Embryonic facial prominence (tissue), 1 donor: Measurements from ENCODE around the gene CAMK4.

ENCODE experiments used
- DNase-seq: peaks from one replicate; pipeline ENCODE4 v3.0.0-alpha.2; 2016; ENCODE audit errors: extremely low spot score

Gene CAMK4

DNA sequence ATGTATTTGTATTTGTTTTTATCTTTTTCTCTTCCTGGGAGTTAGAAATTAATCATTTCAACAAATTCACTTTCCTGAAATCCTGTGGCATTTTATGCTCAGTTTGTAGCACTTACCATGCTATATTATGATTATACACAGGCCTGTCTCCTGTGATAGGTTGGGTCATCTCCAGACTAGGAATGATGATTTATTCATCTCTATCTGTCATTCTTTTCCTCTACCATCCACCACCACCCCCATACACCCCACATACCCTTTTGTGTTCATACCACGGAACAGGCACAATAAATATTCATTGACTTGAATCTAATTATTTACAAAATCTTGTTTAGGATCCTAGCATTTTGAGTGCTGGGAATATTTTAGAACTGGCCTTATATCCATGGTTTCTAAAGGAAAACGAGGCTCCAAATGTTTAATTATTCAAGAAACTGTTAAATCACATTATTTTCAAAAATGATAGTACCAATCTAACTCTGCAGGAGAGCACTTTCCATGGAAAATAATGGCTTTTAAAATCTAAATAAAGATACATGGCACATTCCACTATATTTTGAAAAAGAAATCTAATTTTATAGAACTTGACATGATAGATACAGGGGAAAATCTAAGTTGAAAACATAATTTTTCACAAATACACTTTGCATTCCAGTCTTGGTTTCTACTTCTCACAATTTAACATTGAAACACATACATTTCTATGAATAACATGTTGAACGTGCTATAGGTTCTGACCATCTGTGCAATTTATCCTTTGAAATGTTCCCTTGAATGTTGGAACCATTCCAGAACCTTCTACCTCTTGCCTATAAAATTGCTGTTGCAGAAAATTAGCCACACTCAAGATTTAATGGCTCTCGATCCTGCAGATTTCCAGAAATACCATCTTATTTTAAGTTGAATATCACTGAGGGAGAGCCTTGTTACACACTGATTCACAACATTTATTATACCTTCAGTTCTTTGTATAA, 198.8 kb downstream of the CAMK4 start:
- no peak for DNase-seq

DNA sequence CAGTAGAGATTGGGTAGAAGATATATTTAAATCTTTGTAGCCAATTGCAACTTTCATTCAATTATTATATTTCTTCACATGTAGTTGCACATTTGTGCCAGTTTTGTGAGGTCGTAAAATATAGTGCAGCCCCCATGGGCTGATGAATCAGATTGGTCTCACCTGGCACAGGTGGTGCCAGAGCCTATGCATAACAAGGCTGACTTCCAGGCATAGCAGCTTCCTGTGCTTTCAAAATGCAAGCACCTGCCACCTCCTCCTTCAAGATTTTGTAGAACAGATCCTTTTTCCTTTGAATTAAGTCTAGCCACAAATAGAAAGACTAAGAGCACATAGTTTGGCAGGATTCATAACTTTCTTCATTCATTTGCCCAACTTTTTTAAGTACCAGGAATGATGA, 201.0 kb downstream of the CAMK4 start:
- no peak for DNase-seq

DNA sequence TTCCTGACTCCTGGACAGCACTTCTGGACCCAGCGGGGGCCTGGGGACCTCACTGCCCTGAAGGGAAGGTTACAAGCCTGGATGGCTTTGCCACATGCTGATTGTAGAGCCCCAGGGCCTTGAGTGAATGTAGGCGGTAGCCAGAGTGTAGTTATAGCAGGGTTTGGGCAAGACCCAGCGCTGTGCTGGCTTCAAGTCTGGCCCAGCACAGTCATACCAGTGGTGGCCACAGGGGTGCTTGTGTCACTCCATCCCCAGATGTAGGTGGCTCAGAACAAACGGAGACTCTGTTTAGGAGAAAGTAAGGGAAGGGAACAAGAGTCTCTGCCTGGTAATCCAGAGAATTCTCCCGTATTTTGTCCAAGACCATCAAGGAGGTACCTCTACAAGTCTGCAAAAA, 203.6 kb downstream of the CAMK4 start:
- DNase-seq: no peak

DNA sequence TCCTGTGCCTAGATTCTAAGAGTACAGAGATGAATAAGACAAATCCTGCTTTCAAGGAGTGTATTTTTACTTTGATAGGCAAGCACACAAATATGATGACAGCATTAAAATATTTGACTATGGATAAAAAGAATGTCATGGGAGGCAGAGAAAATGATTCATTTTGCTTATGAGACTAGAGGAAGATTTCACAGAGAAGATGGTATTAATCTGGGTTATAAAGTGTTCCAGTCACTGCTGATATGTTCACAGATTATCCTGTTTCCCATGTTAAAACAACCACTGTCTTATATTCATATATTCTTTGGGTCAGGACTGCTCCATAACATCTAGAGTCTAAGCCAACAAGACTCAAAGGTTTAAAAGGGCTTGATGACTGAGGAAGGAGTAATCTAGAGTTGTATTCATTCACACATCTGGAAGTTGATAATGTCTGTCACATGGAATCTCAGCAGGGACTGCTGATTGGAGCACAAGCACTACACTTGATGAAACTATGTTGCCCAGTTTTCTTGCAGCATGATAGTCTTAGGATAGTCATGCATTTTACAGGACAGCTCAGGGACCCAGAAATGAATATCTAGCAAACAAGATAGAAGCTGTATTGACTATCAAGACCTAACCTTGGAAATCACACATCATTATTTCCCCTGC, 208.8 kb downstream of the CAMK4 start:
- DNase-seq: no peak

DNA sequence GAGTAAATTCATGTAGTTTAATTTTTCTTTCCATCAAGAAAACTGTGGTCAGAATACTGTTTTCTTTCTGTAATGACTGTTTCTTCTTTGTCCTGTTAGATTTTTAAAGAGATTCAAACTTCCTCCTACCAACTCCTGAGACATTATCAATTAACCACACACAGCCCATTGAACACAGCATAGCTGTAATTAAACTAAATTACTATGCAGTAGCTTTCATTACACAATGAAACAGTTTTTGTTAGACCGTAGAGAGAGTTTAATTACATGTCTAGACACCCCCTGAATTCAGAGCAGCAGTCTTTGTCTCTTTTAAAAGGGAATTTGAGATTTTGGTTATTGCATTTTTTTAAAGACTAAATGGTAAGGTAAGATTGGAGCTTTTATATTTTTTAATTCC, 210.6 kb downstream of the CAMK4 start:
- no peak for DNase-seq

DNA sequence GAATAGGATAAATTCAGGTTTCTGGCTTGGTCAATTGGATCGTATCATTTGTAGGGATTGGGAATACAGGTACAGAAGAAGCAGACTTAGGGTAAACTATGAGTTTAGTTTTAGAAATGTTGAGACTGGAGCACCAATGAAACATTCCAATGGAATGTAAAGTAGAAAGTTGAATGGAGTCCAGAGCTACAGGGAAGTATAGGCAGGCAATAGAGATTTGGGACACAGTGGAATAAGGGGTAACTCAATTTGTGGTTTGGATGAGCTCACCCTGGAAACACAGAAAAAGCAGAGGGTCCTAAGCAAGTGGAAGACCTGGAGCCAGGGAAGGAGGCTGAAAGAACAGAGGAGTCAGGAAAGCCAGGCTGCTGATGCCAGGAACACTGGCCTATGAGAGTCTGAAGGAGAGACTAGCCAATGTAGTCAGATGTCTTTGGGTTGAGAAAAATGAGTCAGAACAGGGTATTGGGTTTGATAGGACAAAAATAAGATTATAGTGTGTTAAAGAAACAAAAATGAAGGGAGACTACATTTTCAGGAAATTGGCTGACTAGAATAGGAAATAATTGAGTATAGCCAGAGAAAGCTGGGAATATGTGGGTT, 215.4 kb downstream of the CAMK4 start:
- DNase-seq: no peak

DNA sequence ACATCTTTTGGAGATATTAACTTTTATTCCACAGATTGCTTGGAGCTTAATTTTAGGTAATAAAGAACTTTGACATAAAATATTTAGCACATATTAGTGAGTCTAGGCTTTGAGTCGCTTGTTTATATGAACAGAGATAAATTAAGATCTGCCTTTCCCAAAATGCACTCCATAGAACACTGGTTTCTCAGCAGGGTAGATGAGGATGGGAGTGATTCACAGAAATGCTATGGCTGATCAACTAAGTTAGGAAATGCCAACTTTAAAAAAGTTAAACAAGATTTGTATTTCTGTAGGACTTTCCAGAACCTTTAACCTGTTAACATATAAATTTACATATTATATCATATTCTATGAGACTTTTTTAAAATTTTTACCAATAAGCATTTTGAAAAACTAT, 222.9 kb downstream of the CAMK4 start:
- DNase-seq: no peak

DNA sequence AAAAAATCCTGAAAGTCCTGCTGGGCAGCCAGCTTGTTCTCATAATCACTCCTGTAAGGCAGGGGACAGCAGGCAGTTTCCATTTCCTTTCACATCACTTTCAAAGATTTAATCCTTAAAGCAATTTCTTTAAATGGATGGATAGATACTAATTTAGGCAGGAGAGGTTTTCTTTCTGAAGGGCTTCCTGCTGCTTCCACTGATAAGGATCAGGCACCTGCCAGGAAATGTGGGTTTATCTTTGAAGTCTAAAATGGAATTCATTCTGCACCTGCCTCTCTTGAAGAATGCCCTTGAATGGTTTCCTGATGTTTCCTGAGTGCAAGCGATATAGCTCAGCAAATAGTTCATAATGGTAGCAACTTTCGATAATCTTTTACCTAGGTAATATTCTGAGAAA, 223.6 kb downstream of the CAMK4 start:
- no peak for DNase-seq

DNA sequence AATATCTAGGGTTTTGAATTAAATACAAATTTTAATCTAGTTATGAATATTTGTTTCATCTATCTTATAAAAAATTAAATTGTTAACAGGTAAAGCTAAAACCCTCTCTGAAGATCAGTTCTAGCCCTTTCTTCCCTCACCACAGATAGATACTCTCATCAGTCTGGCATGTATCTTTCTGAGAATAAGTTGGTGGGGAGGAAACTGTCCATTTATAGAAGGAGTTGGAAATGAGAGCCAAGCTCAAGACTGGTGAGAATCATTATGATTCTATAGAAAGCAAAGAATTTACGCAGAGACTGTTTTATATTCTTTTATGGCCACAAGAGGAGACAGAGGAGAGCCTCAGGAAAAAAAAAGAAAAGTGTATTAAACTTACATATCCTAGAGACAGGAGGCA, 229.1 kb downstream of the CAMK4 start:
- DNase-seq: no peak

DNA sequence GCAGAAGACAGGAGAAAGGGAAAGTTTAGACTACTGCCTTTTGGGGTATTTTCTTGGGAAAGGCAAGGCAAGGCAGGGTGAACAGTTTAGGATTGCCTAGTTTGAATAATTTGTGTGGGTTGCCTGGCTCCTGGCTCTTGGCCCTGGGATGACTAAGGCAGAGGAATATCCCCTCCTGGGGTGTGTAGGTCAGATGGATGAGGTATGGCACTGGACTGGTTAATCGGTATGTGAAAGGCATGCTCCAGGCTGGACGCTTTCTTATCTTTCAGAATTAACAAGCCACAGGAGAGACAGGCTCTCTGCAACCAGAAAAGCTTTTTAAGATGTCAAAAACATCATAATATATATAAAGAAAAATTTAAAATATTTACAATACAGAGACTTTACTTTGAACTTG, 229.6 kb downstream of the CAMK4 start:
- DNase-seq: no peak

DNA sequence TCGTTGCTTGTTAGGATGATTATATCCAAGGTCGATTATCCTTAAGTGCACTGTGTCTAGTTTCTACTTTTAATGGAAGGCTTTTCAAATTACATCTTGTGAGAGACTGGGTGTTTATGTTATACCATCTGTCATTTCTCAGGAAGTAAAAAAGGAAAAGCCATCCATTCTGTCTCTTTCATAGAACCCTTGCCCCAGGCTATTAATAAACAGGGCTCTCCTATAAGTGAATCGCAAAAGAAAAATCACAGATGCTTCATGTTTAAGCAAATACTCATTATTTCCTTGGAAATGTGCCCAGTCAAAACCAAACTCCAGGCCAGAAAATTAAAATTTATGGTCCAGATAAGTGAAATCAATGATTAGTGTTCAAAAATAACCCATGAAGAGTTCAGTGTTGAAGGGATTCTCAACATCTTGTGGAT, 230.0 kb downstream of the CAMK4 start:
- DNase-seq: no peak

DNA sequence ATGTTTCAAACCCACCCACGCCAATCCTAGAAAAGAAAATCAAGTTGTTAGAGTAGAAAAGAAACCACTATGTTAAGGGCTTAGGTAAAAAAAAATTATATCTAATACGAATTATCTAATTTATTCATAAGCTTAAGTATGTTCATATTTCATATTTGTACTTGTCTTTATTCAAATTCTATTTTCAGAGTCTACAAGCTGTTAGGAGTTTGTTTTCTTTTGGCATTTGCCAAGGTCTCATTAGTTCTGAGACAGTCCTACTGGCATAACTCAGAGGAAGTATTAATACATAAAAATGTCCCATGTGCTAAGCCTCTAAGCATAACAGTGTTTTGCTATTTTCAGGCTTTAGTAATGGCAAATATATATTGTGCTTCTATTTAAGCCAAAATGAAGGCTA, 230.6 kb downstream of the CAMK4 start:
- no peak for DNase-seq

DNA sequence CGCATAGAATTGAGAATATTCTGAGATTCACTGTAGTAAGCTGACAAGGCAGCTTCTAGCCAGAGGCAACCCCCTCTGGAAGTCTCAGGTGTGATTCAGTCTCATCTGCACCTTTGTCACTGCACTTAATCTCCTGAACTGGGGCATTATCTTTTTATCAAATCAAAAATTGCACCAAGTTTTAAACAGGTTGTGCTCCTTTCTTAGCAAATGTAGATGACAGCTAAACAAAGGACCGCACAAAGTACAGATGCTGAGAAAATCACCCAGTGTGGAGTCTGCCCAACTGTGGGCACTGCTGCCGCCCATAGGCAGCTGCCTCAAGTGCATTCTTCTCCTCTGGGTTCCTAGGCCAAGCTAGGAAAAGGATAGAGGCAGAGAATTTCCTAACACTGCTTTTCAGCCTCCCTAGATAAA, 237.1 kb downstream of the CAMK4 start:
- no peak for DNase-seq

DNA sequence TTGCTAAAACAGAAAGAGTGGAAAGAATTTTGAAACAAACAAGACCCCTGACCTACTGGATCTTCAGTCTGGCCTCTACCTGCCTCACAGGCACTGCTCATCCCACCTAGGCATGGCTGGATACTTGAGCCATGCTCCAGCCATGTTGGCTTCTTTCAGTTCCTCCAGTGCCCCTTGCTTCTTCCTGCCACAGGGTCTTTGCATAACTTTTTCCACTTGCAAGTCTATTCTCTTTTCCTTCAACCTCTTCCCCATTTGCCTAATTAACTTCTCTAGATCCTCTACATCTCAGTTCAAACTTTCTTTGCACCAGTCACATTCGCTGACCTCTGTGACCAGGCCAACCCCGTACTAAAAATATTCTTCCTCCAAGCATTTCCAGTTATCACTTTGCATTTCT, 237.8 kb downstream of the CAMK4 start:
- no peak for DNase-seq

DNA sequence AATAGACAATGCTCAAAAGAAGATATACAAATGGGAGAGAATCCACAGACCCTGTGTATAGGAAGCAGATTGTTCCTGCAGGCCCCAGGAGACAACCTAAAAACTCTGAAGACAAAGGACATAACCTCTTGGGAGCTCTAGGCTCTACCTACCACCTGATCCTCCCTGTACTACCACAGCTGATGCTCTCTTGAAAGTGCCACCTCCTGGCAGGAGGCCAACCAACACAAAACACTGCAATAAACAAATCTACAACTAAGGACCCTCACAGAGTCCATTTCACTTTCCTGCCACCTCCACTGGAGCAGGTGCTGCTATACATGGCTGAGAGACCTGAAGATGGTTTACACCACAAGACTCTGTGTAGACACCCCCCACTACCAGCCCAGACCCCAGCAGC, 239.1 kb downstream of the CAMK4 start:
- DNase-seq: no peak

DNA sequence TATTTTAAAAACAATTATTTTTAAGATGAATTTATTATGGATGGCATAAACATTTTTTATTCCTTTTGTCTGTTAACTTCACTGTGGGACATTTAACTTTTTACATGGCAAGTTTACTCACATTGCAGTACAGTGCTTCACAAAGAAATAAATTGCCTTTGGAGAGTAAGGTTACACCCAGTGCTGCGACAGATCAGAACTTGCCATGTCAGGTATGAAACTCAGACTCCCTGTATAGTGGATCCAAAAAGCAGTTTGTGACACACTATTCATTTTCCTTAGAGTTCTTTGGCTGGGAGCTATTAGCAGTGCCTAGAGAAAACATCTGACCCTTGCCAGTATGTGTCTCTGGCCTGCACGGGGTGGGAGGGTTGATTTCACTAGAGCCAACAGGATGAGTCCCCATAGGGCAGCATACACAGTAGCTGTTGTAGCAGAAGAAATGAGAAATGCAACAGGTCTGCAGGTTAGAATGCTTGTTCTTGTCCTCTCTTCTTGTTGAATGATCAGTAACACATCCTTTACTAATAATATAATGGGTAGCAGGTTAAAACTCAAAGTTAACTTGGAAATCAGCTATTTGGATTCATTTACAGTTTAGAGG, 245.2 kb downstream of the CAMK4 start:
- DNase-seq: no peak

DNA sequence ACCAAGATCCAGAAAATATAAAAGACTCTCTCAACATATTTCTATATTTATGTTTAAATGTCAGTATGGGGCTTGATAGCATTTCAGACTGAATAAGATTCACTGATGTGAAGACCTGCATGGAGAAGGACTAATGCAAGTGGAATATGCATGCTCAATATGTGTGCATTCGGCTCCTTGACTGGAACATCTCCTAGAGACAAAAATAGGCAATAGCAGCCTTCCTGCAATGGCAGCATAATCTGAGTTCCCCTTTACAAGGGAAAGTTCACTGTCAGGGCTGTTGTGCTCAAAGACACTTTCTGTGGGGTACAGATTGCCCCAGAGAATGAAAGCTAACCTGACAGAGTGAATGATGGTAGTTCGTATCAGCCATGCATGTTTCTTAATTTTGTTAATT, 245.7 kb downstream of the CAMK4 start:
- DNase-seq: no peak

DNA sequence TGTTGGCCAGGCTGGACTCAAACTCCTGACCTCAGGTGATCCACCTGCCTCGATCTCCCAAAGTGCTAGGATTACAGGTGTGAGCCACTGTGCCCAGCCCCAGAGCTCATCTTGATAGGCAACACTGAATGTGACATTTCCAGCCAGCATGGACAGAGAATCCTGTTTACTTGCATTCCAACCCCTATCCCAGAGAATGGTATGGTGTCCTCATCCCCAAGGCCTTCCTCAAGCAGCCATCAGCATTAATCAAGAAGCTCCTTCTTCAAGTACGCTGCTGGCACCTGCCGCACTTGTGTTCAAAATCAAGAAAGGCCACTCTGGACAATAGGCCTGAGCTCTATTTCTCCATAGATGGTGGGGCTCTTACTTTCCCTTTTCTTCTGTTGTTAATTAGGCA, 247.9 kb downstream of the CAMK4 start:
- DNase-seq: no peak

DNA sequence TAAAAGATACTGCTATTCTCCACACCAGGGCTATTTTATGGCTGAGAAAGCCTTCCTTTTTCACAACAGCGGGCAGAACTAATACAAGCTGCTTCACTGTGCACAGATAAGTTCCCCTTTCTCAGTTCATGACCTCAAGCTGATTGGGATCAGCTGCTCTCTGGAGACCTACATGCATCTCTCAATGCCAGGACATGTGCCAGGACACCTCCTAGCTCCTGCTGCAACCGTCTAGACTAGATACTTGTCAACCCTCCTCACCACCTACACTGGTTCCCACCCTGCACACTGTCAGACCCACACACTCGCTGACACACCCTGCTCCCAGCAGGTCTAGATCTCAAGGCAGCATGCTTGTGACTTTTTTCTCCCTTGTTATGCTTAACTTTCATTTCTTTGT, 248.4 kb downstream of the CAMK4 start:
- DNase-seq: no peak

DNA sequence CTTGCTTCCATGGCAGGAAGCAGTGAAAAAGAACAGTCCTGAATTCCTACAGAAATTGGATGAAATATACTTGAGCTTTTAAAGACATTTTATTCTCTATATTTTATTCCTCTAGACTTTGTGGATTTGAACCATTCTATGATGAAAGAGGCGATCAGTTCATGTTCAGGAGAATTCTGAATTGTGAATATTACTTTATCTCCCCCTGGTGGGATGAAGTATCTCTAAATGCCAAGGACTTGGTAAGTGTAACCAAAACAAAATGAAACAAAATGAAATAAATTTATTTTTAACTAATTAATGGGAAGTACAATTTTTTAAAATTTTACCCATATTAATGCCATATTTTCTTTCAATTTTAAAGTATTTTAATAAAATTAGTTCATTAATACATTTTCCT, 254.1 kb downstream of the CAMK4 start:
- DNase-seq: no peak

DNA sequence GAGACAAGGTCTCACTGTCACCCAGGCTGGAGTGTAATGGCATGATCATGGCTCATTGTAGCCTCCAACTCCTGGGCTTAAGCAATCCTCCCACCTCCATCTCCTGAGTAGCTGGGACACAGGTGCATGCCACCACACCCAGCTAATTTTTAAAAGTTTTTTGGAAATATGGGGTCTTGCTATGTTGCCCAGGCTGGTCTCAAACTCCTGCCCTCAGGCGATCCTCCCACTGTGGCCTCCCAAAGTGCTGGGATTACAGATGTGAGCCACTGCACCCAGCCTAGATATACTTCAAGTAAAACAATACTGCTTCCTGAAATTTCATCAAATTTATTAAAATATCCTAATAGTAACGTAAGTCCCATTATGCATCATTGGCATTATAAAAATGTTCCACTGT, 254.7 kb downstream of the CAMK4 start:
- DNase-seq: no peak

DNA sequence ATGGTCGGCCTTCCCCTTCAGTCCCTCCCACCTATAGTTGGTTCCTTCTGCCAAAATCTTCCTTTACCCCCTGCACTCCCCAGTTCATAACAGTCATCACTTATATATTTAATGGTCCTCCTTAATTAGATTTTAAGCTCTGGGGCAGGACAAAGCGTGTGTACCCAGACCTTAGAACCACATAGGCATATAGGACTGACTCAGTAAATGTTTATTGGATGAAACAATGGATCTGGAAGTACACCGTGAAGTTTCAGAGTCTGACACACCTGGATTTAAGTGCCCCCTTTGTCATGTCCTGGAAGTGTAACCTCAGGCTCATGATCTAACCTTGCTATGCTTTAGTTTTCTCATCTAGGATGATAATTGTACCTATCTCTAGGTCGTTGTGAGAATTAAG, 256.2 kb downstream of the CAMK4 start:
- no peak for DNase-seq
